Endodermal cell (in vitro differentiated cells): ENCODE results near the gene RSRC2. TPM values are rescaled to one million over a fixed set of nuclear protein-coding genes. Genes with fewer than 3 reads are reported as not detected.

Experiments
- DNase-seq: peaks from one replicate; pipeline ENCODE4 v3.0.0-alpha.2; 2017
- H3K27ac ChIP-seq: 2 replicates; pipeline ENCODE4 v1.5.1; 2013; ENCODE audit warnings: mild to moderate bottlenecking, low read depth, low read length, moderate library complexity
- H3K27me3 ChIP-seq: 2 replicates; pipeline ENCODE4 v1.6.1; 2013; ENCODE audit warnings: mild to moderate bottlenecking, low read length, moderate library complexity; ENCODE audit not compliant: insufficient read depth, control insufficient read depth, poor library complexity, severe bottlenecking
- H3K36me3 ChIP-seq: 2 replicates; pipeline ENCODE4 v1.7.0; 2013; ENCODE audit warnings: mild to moderate bottlenecking, low read length, moderate library complexity; ENCODE audit not compliant: control insufficient read depth, insufficient read depth
- H3K4me1 ChIP-seq: one replicate; pipeline ENCODE4 v1.7.0; 2013; ENCODE audit warnings: low read length; ENCODE audit not compliant: control insufficient read depth, insufficient read depth
- H3K4me3 ChIP-seq: 2 replicates; pipeline ENCODE4 v1.5.1; 2013; ENCODE audit warnings: mild to moderate bottlenecking, low read length, moderate library complexity
- H3K9ac ChIP-seq: 2 replicates; pipeline ENCODE4 v1.6.1; 2013; ENCODE audit warnings: mild to moderate bottlenecking, low read length, moderate library complexity; ENCODE audit not compliant: poor library complexity, severe bottlenecking; ENCODE audit errors: extremely low read depth
- H3K9me3 ChIP-seq: 2 replicates; pipeline ENCODE4 v1.6.1; 2013; ENCODE audit warnings: mild to moderate bottlenecking, low read length, moderate library complexity; ENCODE audit not compliant: control insufficient read depth
- H3K27ac Mint-ChIP-seq: 2 replicates; pipeline ENCODE4 v1.8.0; 2020; ENCODE audit warnings: mixed read lengths
- H3K27me3 Mint-ChIP-seq: 2 replicates; pipeline ENCODE4 v1.8.0; 2021; ENCODE audit warnings: mild to moderate bottlenecking, mixed read lengths; ENCODE audit not compliant: insufficient read depth
- H3K36me3 Mint-ChIP-seq: 2 replicates; pipeline ENCODE4 v1.8.0; 2020; ENCODE audit warnings: low read depth, mixed read lengths
- H3K4me1 Mint-ChIP-seq: 2 replicates; pipeline ENCODE4 v1.8.0; 2020; ENCODE audit warnings: mixed read lengths
- H3K4me3 Mint-ChIP-seq: 2 replicates; pipeline ENCODE4 v1.8.0; 2020; ENCODE audit warnings: mild to moderate bottlenecking, moderate library complexity, mixed read lengths
- H3K9me3 Mint-ChIP-seq: 2 replicates; pipeline ENCODE4 v1.8.0; 2020; ENCODE audit warnings: mild to moderate bottlenecking, mixed read lengths
- CTCF ChIP-seq: fragments of 200-600 bp; sonication (generic); conservative IDR thresholded peaks from 2 replicates; pipeline ENCODE4 v1.5.0; 2021; ENCODE audit warnings: antibody characterized with exemption, mild to moderate bottlenecking
- WGBS, 2 experiments: methylation state at CpG; one replicate each; pipeline versions ENCODE4 v1.1.5 to v1.1.7; 2013; ENCODE audit warnings: missing lambda C conversion rate in 2 of 2, mixed read lengths in 1 of 2; ENCODE audit not compliant: insufficient coverage in 1 of 2, insufficient read length in 1 of 2; 5-methylcytosine and 5-hydroxymethylcytosine counted together
- total RNA-seq, 2 donors: library from RNA; stranded (reverse); fragmentation: NEBNext Ultra II Directional in 1 of 2; extraction: Animal tissue kit (Norgen Biotek cat#: 25700) in 1 of 2; gene quantifications; 2 replicates in 1 of 2; 3 replicates in 1 of 2; pipeline ENCODE4 v1.2.1, GENCODE V29; 2021

The RSRC2 gene
- total RNA-seq, 2 donors from 2014 or later = 88.1 to 111 TPM

- Histone ChIP-seq H3K4me3 (no peak overlapping the region), H3K9me3 (no peaks in the 10 kb centered on the region), H3K27me3 (no peaks in the 10 kb centered on the region), H3K4me1 (no peaks in the 10 kb centered on the region), H3K27ac (no peak overlapping the region), H3K36me3 (no peaks in the 10 kb centered on the region), H3K9ac (no peak overlapping the region)
- Mint-ChIP-seq H3K36me3 (no peaks in the 10 kb centered on the region), H3K9me3 (no peaks in the 10 kb centered on the region), H3K27me3 (no peaks in the 10 kb centered on the region), H3K27ac (no peak overlapping the region), H3K4me1 (peaks cover 5% of the 10 kb centered on the region), H3K4me3 (no peak overlapping the region)
- WGBS, 2 experiments = 90 to 93% methylated on average over 12 of the region's 12 CpGs
- no peak for TF ChIP-seq CTCF
- DNase-seq = no peak
Measured at GRCh38 chr12:122454250-122454721, 72.5 kb downstream of the RSRC2 start.

Other genes starting within 250 kb of the RSRC2 start
- 10 to 100 TPM; 56.5 to 65.1 TPM for gene CLIP1, start 104.3 kb downstream of the RSRC2 start, total RNA-seq
- 10 to 100 TPM; 26.2 to 26.3 TPM for gene ZCCHC8, start 26.0 kb downstream of the RSRC2 start, total RNA-seq
- gene KNTC1, start 313 bp upstream of the RSRC2 start, total RNA-seq = 100 to 1,000 TPM in 1 of 2 donors, 10 to 100 TPM in 1; 86.7 to 115 TPM
- gene HCAR2, start 176.4 kb upstream of the RSRC2 start, total RNA-seq = not detected
- not detected for gene HCAR3, start 189.9 kb upstream of the RSRC2 start, total RNA-seq
- under 1 TPM in 1 of 2 donors, not detected in 1; 0.04 TPM for gene HCAR1, start 203.9 kb upstream of the RSRC2 start, total RNA-seq
- 10 to 100 TPM; 85.8 to 86.1 TPM for gene DENR, start 225.9 kb upstream of the RSRC2 start, total RNA-seq
- gene CCDC62, start 247.6 kb upstream of the RSRC2 start, total RNA-seq = 1 to 10 TPM; 1.3 to 1.6 TPM